Measurements from ENCODE around the gene TAOK2. TPM values are rescaled to one million over a fixed set of nuclear protein-coding genes. Genes with fewer than 3 reads are reported as not detected.

The TAOK2 gene
- total RNA-seq, 1 experiment from 2014 or later, result 56.7 TPM

DNA sequence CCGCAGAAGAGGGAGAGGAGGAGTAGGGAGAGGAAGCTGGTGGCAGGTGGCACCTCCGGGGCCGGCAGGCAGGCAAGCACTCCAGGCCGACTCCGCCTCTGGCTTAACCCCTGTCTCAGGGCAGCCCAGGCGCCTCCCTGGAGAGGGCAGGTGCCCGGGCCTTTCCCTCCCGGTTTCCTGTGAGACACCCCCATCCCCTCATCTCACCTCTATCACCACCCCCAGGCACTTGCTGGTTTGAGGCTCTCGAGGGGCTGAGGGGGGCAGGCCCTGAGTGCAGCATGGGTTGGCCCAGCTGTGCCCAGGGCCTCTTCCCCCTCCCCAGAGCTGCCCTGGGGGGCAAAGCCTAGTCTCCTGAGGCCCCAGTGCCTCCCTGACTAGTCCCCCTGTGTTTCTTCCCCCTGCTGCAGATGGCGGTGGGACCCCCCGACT is 31.2 kb downstream of the TAOK2 start:
- intact Hi-C loops (cut with micrococcal nuclease), result no loop called here
- Histone ChIP-seq H2AFZ (ENCODE audit: low read depth, low read length, poor library complexity, severe bottlenecking) (no peak overlapping the region), H3K4me1 (ENCODE audit: control insufficient read depth in 1 of 2, insufficient read depth in 2 of 2, low read length in 2 of 2) (no peaks in the 10 kb centered on the region), H3K4me3 (replicated peaks in 1 of 2; ENCODE audit: low read depth in 1 of 2, low read length in 2 of 2) (no peak overlapping the region), H3K27ac (ENCODE audit: low read depth, low read length) (no peak overlapping the region; the same call in 1 of the 2 replicates), H3K9me3 (ENCODE audit: control insufficient read depth in 1 of 2, insufficient read depth in 1 of 2, low read depth in 1 of 2, low read length in 2 of 2) (no peaks in the 10 kb centered on the region), H3K9me2 (ENCODE audit: insufficient read depth) (no peaks in the 10 kb centered on the region), H3K36me3 (ENCODE audit: control insufficient read depth in 1 of 2, insufficient read depth in 2 of 2, low read length in 2 of 2) (peaks cover 0 to 4% of the 10 kb centered on the region in 2 experiments; a peak in 2 of 4 replicates), H4K20me1 (ENCODE audit: insufficient read depth) (no peaks in the 10 kb centered on the region), H3K79me2 (ENCODE audit: insufficient read depth, low read length) (no peaks in the 10 kb centered on the region), H3K4me2 (ENCODE audit: low read length) (no peak overlapping the region), H3K9ac (ENCODE audit: low read length) (no peak overlapping the region), H3K27me3 (ENCODE audit: insufficient read depth, low read length) (no peaks in the 10 kb centered on the region)
- ChIA-PET RAD21 (ENCODE audit: low non-redundant PET in 1 of 2, low total read pairs in 2 of 2, uncharacterized antibody in 2 of 2, unreplicated experiment in 2 of 2) (no interaction called here), POLR2A (no interaction called here), CTCF (interaction anchor here (1.0 to 1.8 kb wide), 2 partner anchors 157 to 304 kb away, joined by 4 to 6 read pairs; no protein-coding TSS in a partner anchor)
- ATAC-seq (peak; percentile 33; the same call in 1 of the 2 replicates), DNase-seq (ENCODE audit: low read depth, low spot score) (no peak)
- TF ChIP-seq, protein P1, sequence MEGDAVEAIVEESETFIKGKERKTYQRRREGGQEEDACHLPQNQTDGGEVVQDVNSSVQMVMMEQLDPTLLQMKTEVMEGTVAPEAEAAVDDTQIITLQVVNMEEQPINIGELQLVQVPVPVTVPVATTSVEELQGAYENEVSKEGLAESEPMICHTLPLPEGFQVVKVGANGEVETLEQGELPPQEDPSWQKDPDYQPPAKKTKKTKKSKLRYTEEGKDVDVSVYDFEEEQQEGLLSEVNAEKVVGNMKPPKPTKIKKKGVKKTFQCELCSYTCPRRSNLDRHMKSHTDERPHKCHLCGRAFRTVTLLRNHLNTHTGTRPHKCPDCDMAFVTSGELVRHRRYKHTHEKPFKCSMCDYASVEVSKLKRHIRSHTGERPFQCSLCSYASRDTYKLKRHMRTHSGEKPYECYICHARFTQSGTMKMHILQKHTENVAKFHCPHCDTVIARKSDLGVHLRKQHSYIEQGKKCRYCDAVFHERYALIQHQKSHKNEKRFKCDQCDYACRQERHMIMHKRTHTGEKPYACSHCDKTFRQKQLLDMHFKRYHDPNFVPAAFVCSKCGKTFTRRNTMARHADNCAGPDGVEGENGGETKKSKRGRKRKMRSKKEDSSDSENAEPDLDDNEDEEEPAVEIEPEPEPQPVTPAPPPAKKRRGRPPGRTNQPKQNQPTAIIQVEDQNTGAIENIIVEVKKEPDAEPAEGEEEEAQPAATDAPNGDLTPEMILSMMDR (IDR thresholded peaks at IDR 0.05 in 2 of 3, conservative IDR thresholded peaks at IDR 0.05 in 1 of 3; ENCODE audit: borderline replicate concordance in 1 of 3, insufficient read depth in 1 of 3, low read depth in 2 of 3, low read length in 2 of 3), result no peak
- TF ChIP-seq EZH2 (IDR thresholded peaks at IDR 0.05) (no peak), POLR2A (IDR thresholded peaks at IDR 0.05; ENCODE audit: borderline replicate concordance, extremely low read depth, insufficient read depth, insufficient read length) (no peak), EGR1 (IDR thresholded peaks at IDR 0.05; ENCODE audit: low read depth) (no peak), YY1 (IDR thresholded peaks at IDR 0.05; ENCODE audit: extremely low read depth, insufficient replicate concordance, low read depth, low read length) (no peak)
- no TSS peak for BruUV-seq (replicated peaks)

DNA sequence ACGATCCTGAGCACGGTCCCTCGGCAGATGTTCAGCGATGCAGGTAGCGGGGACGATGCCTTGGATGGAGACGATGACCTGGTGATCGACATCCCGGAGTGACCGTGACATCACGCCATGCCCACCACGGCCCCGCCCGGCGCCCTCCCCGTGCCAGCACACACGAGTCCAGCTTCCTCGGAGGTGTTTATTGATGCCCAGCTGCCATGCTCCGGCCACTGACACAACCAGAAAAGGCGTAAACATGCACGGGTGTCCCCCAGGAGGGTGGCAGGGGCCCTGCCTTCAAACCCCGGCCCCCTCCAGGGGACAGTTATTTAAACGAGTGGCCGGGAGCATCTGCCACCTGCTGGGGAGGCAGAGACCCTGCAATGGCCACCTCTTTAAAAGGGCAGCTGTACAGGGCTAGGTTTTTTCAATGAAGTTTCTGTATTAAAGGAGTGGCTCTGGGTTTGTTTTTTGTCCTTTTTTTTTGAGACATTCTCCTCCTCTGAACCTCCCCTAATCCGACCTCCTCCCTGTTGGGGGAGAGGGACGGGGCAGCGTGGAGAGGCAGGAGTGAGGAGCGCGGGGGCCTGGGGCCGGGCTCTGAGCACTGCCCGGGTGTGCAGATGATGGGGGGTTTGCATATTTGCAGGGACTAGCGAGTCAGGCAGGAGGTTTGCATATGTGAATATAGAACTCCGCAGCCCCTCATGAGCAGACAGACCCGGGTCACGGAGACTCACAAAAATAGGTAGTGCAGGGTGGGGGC is 31.9 kb downstream of the TAOK2 start:
- CTCF ChIA-PET, result interaction anchor here (0.6 to 1.8 kb wide), 3 partner anchors 158 to 314 kb away, joined by 4 to 6 read pairs (median 4); no protein-coding TSS in a partner anchor
- Histone ChIP-seq H2AFZ (ENCODE audit: low read depth, low read length, poor library complexity, severe bottlenecking) (no peak overlapping the region), H3K4me3 (replicated peaks in 1 of 2; ENCODE audit: low read depth in 1 of 2, low read length in 2 of 2) (no peak overlapping the region), H3K36me3 (ENCODE audit: control insufficient read depth in 1 of 2, insufficient read depth in 2 of 2, low read length in 2 of 2) (peaks cover 0 to 4% of the 10 kb centered on the region in 2 experiments; a peak in 2 of 4 replicates), H3K9me3 (ENCODE audit: control insufficient read depth in 1 of 2, insufficient read depth in 1 of 2, low read depth in 1 of 2, low read length in 2 of 2) (no peaks in the 10 kb centered on the region), H3K9me2 (ENCODE audit: insufficient read depth) (no peaks in the 10 kb centered on the region), H3K27me3 (ENCODE audit: insufficient read depth, low read length) (no peaks in the 10 kb centered on the region), H3K4me1 (ENCODE audit: control insufficient read depth in 1 of 2, insufficient read depth in 2 of 2, low read length in 2 of 2) (no peaks in the 10 kb centered on the region), H3K9ac (ENCODE audit: low read length) (no peak overlapping the region), H4K20me1 (ENCODE audit: insufficient read depth) (no peaks in the 10 kb centered on the region), H3K4me2 (ENCODE audit: low read length) (no peak overlapping the region), H3K27ac (ENCODE audit: low read depth, low read length) (no peak overlapping the region), H3K79me2 (ENCODE audit: insufficient read depth, low read length) (no peaks in the 10 kb centered on the region)
- DNase-seq (ENCODE audit: low read depth, low spot score) (no peak), ATAC-seq (peak; percentile 67)
- TF ChIP-seq ZNF274 (IDR thresholded peaks at IDR 0.05; ENCODE audit: low read depth, low read length), result no peak
- TF ChIP-seq POLR2AphosphoS5 (IDR thresholded peaks at IDR 0.05; ENCODE audit: low read depth, low read length), result peak; percentile 20; the same call in 1 of the 2 replicates
- TF ChIP-seq, protein P1 (IDR thresholded peaks at IDR 0.05 in 2 of 3, conservative IDR thresholded peaks at IDR 0.05 in 1 of 3; ENCODE audit: borderline replicate concordance in 1 of 3, insufficient read depth in 1 of 3, low read depth in 2 of 3, low read length in 2 of 3), result peak; percentile 66 to 81 (median 81)
- TF ChIP-seq YY1 (IDR thresholded peaks at IDR 0.05; ENCODE audit: extremely low read depth, insufficient replicate concordance, low read depth, low read length), result peak; percentile 41
- peak; percentile 73 for TF ChIP-seq RAD21 (IDR thresholded peaks at IDR 0.05; ENCODE audit: low read depth)
- no TSS peak for BruUV-seq (replicated peaks)
- RAD21 ChIA-PET (ENCODE audit: low non-redundant PET in 1 of 2, low total read pairs in 2 of 2, uncharacterized antibody in 2 of 2, unreplicated experiment in 2 of 2), result no interaction called here
- intact Hi-C loops (cut with micrococcal nuclease), result no loop called here
- POLR2A ChIA-PET, result no interaction called here
